HEK293 (cell line): ENCODE results near the gene CMTM8.

ENCODE experiments used
- CTCF ChIA-PET: fragments of 350-600 bp; formaldehyde crosslinking; extraction: SDS; loops from one replicate; lab custom pipeline; 2021; ENCODE audit warnings: antibody characterized with exemption; lab: Yijun Ruan, JAX
- POLR2A ChIA-PET: fragments of 300-600 bp; formaldehyde crosslinking; extraction: SDS; loops from one replicate; lab custom pipeline; 2020; ENCODE audit warnings: antibody characterized with exemption, inconsistent platforms; lab: Yijun Ruan, JAX
- H3K27ac ChIP-seq: fragments of 200-500 bp; sonication (Bioruptor generic); 2 replicates; pipeline ENCODE4 v1.5.1; 2014; ENCODE audit warnings: low read depth, low read length, control low read depth, inconsistent platforms; ENCODE audit errors: extremely low read depth
- H3K36me3 ChIP-seq, 2 experiments: fragments of 200-500 bp in 1 of 2; sonication (Bioruptor generic) in 1 of 2; 1 replicate in 1 of 2; 2 replicates in 1 of 2; pipeline ENCODE4 v1.5.1; 2014 to 2017; ENCODE audit warnings: inconsistent platforms in 2 of 2, low read length in 2 of 2; ENCODE audit not compliant: control insufficient read depth in 2 of 2, insufficient read depth in 1 of 2
- H3K4me1 ChIP-seq: fragments of 200-500 bp; sonication (Bioruptor generic); 2 replicates; pipeline ENCODE4 v1.5.1; 2014; ENCODE audit warnings: mild to moderate bottlenecking, low read length, inconsistent platforms; ENCODE audit not compliant: control insufficient read depth, insufficient read depth
- H3K4me3 ChIP-seq: 2 replicates; pipeline ENCODE4 v1.5.1; 2011; ENCODE audit warnings: low read depth, mild to moderate bottlenecking, control low read depth, low read length, moderate library complexity
- H3K9me3 ChIP-seq: fragments of 200-500 bp; sonication (Bioruptor generic); 2 replicates; pipeline ENCODE4 v1.5.1; 2014; ENCODE audit warnings: low read depth, low read length, inconsistent platforms; ENCODE audit not compliant: control insufficient read depth, insufficient read depth
- KLF1 ChIP-seq: fragments of 450-650 bp; formaldehyde crosslinking; IDR thresholded peaks from 2 replicates; pipeline ENCODE4 v1.5.1; 2016; ENCODE audit warnings: missing biosample characterization, missing genetic modification characterization
- KLF16 ChIP-seq: fragments of 450-650 bp; formaldehyde crosslinking; IDR thresholded peaks from 2 replicates; pipeline ENCODE4 v1.5.1; 2017; ENCODE audit warnings: missing biosample characterization, missing genetic modification characterization
- MZF1 ChIP-seq: fragments of 450-650 bp; formaldehyde crosslinking; IDR thresholded peaks from 2 replicates; pipeline ENCODE4 v1.5.1; 2017; ENCODE audit warnings: missing biosample characterization, missing genetic modification characterization, borderline replicate concordance
- ZBTB20 ChIP-seq: fragments of 450-650 bp; formaldehyde crosslinking; IDR thresholded peaks from 2 replicates; pipeline ENCODE4 v1.5.1; 2016; ENCODE audit warnings: missing biosample characterization, missing genetic modification characterization
- ZFP37 ChIP-seq: fragments of 450-650 bp; formaldehyde crosslinking; IDR thresholded peaks from 2 replicates; pipeline ENCODE4 v1.5.1; 2016; ENCODE audit warnings: missing biosample characterization, missing genetic modification characterization
- ZIC2 ChIP-seq: fragments of 450-650 bp; formaldehyde crosslinking; IDR thresholded peaks from 2 replicates; pipeline ENCODE4 v1.5.1; 2016; ENCODE audit warnings: missing biosample characterization, missing genetic modification characterization
- ZNF146 ChIP-seq: fragments of 450-650 bp; formaldehyde crosslinking; IDR thresholded peaks from 2 replicates; pipeline ENCODE4 v1.5.1; 2016; ENCODE audit warnings: missing biosample characterization, missing genetic modification characterization
- ZNF184 ChIP-seq: fragments of 450-650 bp; IDR thresholded peaks from 2 replicates; pipeline ENCODE4 v1.5.1; 2018; ENCODE audit warnings: missing biosample characterization, mild to moderate bottlenecking, missing genetic modification characterization
- ZNF19 ChIP-seq: fragments of 450-650 bp; formaldehyde crosslinking; IDR thresholded peaks from 2 replicates; pipeline ENCODE4; 2016; ENCODE audit warnings: missing biosample characterization, missing genetic modification characterization, low read depth
- ZNF214 ChIP-seq: fragments of 450-650 bp; formaldehyde crosslinking; IDR thresholded peaks from 2 replicates; pipeline ENCODE4 v1.5.1; 2017; ENCODE audit warnings: missing biosample characterization, mild to moderate bottlenecking, missing genetic modification characterization, borderline replicate concordance
- ZNF266 ChIP-seq: fragments of 450-650 bp; formaldehyde crosslinking; IDR thresholded peaks from 2 replicates; pipeline ENCODE4 v1.5.1; 2016; ENCODE audit warnings: missing biosample characterization, missing genetic modification characterization, low read depth
- ZNF350 ChIP-seq: fragments of 450-650 bp; formaldehyde crosslinking; IDR thresholded peaks from 2 replicates; pipeline ENCODE4 v1.5.0; 2017; ENCODE audit warnings: missing biosample characterization, mild to moderate bottlenecking, missing genetic modification characterization
- ZNF433 ChIP-seq: fragments of 450-650 bp; formaldehyde crosslinking; IDR thresholded peaks from 2 replicates; pipeline ENCODE4 v1.5.1; 2016; ENCODE audit warnings: missing biosample characterization, missing genetic modification characterization, low read depth
- ZNF449 ChIP-seq: fragments of 450-650 bp; formaldehyde crosslinking; IDR thresholded peaks from 2 replicates; pipeline ENCODE4 v1.5.1; 2017; ENCODE audit warnings: missing biosample characterization, mild to moderate bottlenecking, missing genetic modification characterization, moderate library complexity
- ZNF518A ChIP-seq: fragments of 450-650 bp; formaldehyde crosslinking; conservative IDR thresholded peaks from 2 replicates; pipeline ENCODE4 v1.5.1; 2016; ENCODE audit warnings: low read depth, missing biosample characterization, missing genetic modification characterization
- ZNF561 ChIP-seq: fragments of 450-650 bp; IDR thresholded peaks from 2 replicates; pipeline ENCODE4 v1.5.1; 2018; ENCODE audit warnings: missing biosample characterization, missing genetic modification characterization, borderline replicate concordance
- ZNF645 ChIP-seq: fragments of 450-650 bp; formaldehyde crosslinking; IDR thresholded peaks from 2 replicates; pipeline ENCODE4; 2016; ENCODE audit warnings: missing biosample characterization, missing genetic modification characterization
- ZNF670 ChIP-seq: fragments of 450-650 bp; formaldehyde crosslinking; IDR thresholded peaks from 2 replicates; pipeline ENCODE4 v1.5.1; 2016; ENCODE audit warnings: missing biosample characterization, missing genetic modification characterization, low read depth
- ZNF768 ChIP-seq: fragments of 450-650 bp; formaldehyde crosslinking; IDR thresholded peaks from 2 replicates; pipeline ENCODE4 v1.5.1; 2018; ENCODE audit warnings: missing biosample characterization, mild to moderate bottlenecking, missing genetic modification characterization
- ZXDB ChIP-seq: fragments of 450-650 bp; formaldehyde crosslinking; IDR thresholded peaks from 2 replicates; pipeline ENCODE4 v1.5.1; 2016; ENCODE audit warnings: missing biosample characterization, missing genetic modification characterization

Gene CMTM8

GRCh38 chr3:32308378-32308777 lies 69.9 kb downstream of the CMTM8 start:
- Histone ChIP-seq H3K9me3 (no peaks in the 10 kb centered on the region), H3K4me3 (no peak overlapping the region), H3K4me1 (no peaks in the 10 kb centered on the region; the same call in 1 of the 2 replicates), H3K36me3 (no peaks in the 10 kb centered on the region)
- CTCF ChIA-PET: interaction anchor here (1.0 kb wide), 1 partner anchor 10 kb away, joined by 3 read pairs; no protein-coding TSS in a partner anchor
- POLR2A ChIA-PET: no interaction called here
- TF ChIP-seq ZNF449 (tag by site-specific recombination): no peak
- TF ChIP-seq ZNF350 (tag by site-specific recombination): no peak
- no peak for TF ChIP-seq ZNF768 (tag by site-specific recombination)
- no peak for TF ChIP-seq ZNF19 (tag by site-specific recombination)
- TF ChIP-seq ZXDB (tag by site-specific recombination): no peak
- no peak for TF ChIP-seq ZBTB20 (tag by site-specific recombination)
- no peak for TF ChIP-seq KLF16 (tag by site-specific recombination)
- TF ChIP-seq MZF1 (tag by site-specific recombination): no peak
- TF ChIP-seq ZNF433: no peak
- no peak for TF ChIP-seq ZNF184
- no peak for TF ChIP-seq ZFP37
- no peak for TF ChIP-seq ZNF645 (tag by site-specific recombination)
- TF ChIP-seq ZNF146 (tag by site-specific recombination): no peak
- no peak for TF ChIP-seq ZNF266
- TF ChIP-seq KLF1 (tag by site-specific recombination): no peak
- TF ChIP-seq ZNF670 (tag by site-specific recombination): no peak
- TF ChIP-seq ZIC2 (tag by site-specific recombination): no peak
- no peak for TF ChIP-seq ZNF214 (tag by site-specific recombination)
- no peak for TF ChIP-seq ZNF561
- no peak for TF ChIP-seq ZNF518A
- TF ChIP-seq, all 188 proteins: peak for 0
- H3K27ac ChIP-seq: no peak overlapping the region
